H1 (cell line): ENCODE measurements around the gene ATMIN. TPM values are rescaled to one million over a fixed set of nuclear protein-coding genes. Genes with fewer than 3 reads are reported as not detected.

Experiments
- CTCF ChIA-PET: fragments of 300-600 bp; sonication (Branson Sonifier 250); formaldehyde crosslinking; loops from one replicate; lab custom pipeline; 2021; ENCODE audit not compliant: partially characterized antibody; lab: Charles Lee
- POLR2A ChIA-PET: fragments of 300-600 bp; sonication (Branson Sonifier 250); formaldehyde crosslinking; loops from one replicate; lab custom pipeline; 2021; ENCODE audit warnings: inconsistent platforms; ENCODE audit not compliant: partially characterized antibody; lab: Charles Lee
- DNase-seq, 2 experiments: peaks; one replicate each; pipeline versions ENCODE4 v3.0.0 to v3.0.0-alpha.2; 2010 to 2022; ENCODE audit warnings: low spot score in 2 of 2, low read depth in 1 of 2, mixed read lengths in 1 of 2
- FAIRE-seq: peaks from 2 replicates; lab custom pipeline; 2011; peaks lifted over from hg19 to GRCh38; lab: Jason Lieb, UNC
- H2AFZ ChIP-seq: 2 replicates; pipeline ENCODE4 v1.8.1; 2012; ENCODE audit warnings: low read length, inconsistent platforms
- H2AK5ac ChIP-seq: 2 replicates; pipeline ENCODE4 v1.6.1; 2013; ENCODE audit warnings: low read depth, low read length
- H2BK120ac ChIP-seq: replicated peaks from 2 replicates; pipeline ENCODE3; 2013; ENCODE audit warnings: low read depth, low read length, inconsistent platforms
- H2BK12ac ChIP-seq: 2 replicates; pipeline ENCODE4 v1.6.1; 2013; ENCODE audit warnings: low read depth, low read length
- H2BK15ac ChIP-seq: 2 replicates; pipeline ENCODE4 v1.6.1; 2013; ENCODE audit warnings: low read length
- H2BK20ac ChIP-seq: 2 replicates; pipeline ENCODE4 v1.6.1; 2013; ENCODE audit warnings: low read length
- H2BK5ac ChIP-seq: 2 replicates; pipeline ENCODE4 v1.6.1; 2013; ENCODE audit warnings: low read depth, low read length
- H3K14ac ChIP-seq: 2 replicates; pipeline ENCODE4 v1.6.1; 2013; ENCODE audit warnings: inconsistent platforms; ENCODE audit not compliant: insufficient read length
- H3K18ac ChIP-seq: 2 replicates; pipeline ENCODE4 v1.6.1; 2013; ENCODE audit warnings: low read length; ENCODE audit errors: extremely low read depth
- H3K23ac ChIP-seq: 2 replicates; pipeline ENCODE4 v1.6.1; 2013; ENCODE audit warnings: inconsistent platforms; ENCODE audit not compliant: insufficient read length
- H3K23me2 ChIP-seq: 2 replicates; pipeline ENCODE4 v1.6.1; 2013; ENCODE audit warnings: low read depth, low read length
- H3K27ac ChIP-seq: 2 replicates; pipeline ENCODE4 v1.6.1; 2011; ENCODE audit warnings: low read depth, low read length, inconsistent platforms
- H3K27me3 ChIP-seq, 4 experiments: replicated peaks in 1 of 4; 1 replicate in 1 of 4; 2 replicates in 3 of 4; pipeline versions ENCODE4 v1.6.1 to v1.8.1; 2011 to 2013; ENCODE audit warnings: low read length in 3 of 4, mild to moderate bottlenecking in 3 of 4, inconsistent platforms in 2 of 4, mixed read lengths in 2 of 4, moderate library complexity in 1 of 4; ENCODE audit not compliant: control insufficient read depth in 3 of 4, insufficient read depth in 3 of 4; ENCODE audit errors: extremely low read depth in 1 of 4
- H3K36me3 ChIP-seq, 4 experiments: 2 replicates each; pipeline versions ENCODE4 v1.6.1 to v1.8.1; 2011 to 2013; ENCODE audit warnings: mild to moderate bottlenecking in 4 of 4, low read length in 3 of 4, moderate library complexity in 2 of 4, control low read depth in 1 of 4, inconsistent platforms in 1 of 4; ENCODE audit not compliant: insufficient read depth in 4 of 4, control insufficient read depth in 2 of 4
- H3K4ac ChIP-seq: replicated peaks from 2 replicates; pipeline ENCODE3; 2013; ENCODE audit warnings: low read length, low read depth, mixed read lengths, inconsistent platforms; ENCODE audit not compliant: insufficient read length
- H3K4me1 ChIP-seq, 4 experiments: replicated peaks in 1 of 4; 1 replicate in 1 of 4; 2 replicates in 3 of 4; pipeline versions ENCODE4 v1.6.1 to v1.8.1; 2011 to 2013; ENCODE audit warnings: low read length in 3 of 4, inconsistent platforms in 2 of 4, mixed read lengths in 1 of 4; ENCODE audit not compliant: insufficient read depth in 4 of 4, control insufficient read depth in 3 of 4
- H3K4me2 ChIP-seq, 2 experiments: 2 replicates each; pipeline versions ENCODE4 v1.6.1 to v1.8.1; 2011 to 2013; ENCODE audit warnings: low read depth in 2 of 2, low read length in 2 of 2, control low read depth in 1 of 2, inconsistent platforms in 1 of 2, mild to moderate bottlenecking in 1 of 2; ENCODE audit not compliant: insufficient read depth in 1 of 2
- H3K4me3 ChIP-seq, 4 experiments: fragments of 200-600, 300-600 bp in 1 of 4; sonication (generic), shearing (Covaris generic), sonication (Bioruptor Twin) in 1 of 4; 2 replicates each; pipeline versions ENCODE4 v1.5.1 to v1.8.1; 2011 to 2016; ENCODE audit warnings: low read length in 4 of 4, low read depth in 3 of 4, control low read depth in 2 of 4, inconsistent platforms in 2 of 4, mild to moderate bottlenecking in 2 of 4, mixed read lengths in 1 of 4, moderate library complexity in 1 of 4; ENCODE audit not compliant: insufficient read depth in 2 of 4; ENCODE audit errors: extremely low read depth in 1 of 4
- H3K56ac ChIP-seq: replicated peaks from 2 replicates; pipeline ENCODE3; 2013; ENCODE audit warnings: low read depth, mild to moderate bottlenecking, mixed read lengths, low read length, inconsistent platforms; ENCODE audit not compliant: insufficient read length
- H3K79me1 ChIP-seq: 2 replicates; pipeline ENCODE4 v1.6.1; 2013; ENCODE audit warnings: low read depth, low read length, control low read depth
- H3K79me2 ChIP-seq, 2 experiments: 2 replicates each; pipeline versions ENCODE4 v1.6.1 to v1.8.1; 2012 to 2013; ENCODE audit warnings: low read length in 2 of 2, mild to moderate bottlenecking in 2 of 2, inconsistent platforms in 1 of 2; ENCODE audit not compliant: insufficient read depth in 2 of 2, control insufficient read depth in 1 of 2
- H3K9ac ChIP-seq, 4 experiments: replicated peaks in 1 of 4; 1 replicate in 1 of 4; 2 replicates in 3 of 4; pipeline versions ENCODE4 v1.6.1 to v1.8.1; 2011 to 2013; ENCODE audit warnings: low read depth in 3 of 4, low read length in 3 of 4, control low read depth in 2 of 4, mild to moderate bottlenecking in 2 of 4, moderate library complexity in 2 of 4, inconsistent platforms in 1 of 4; ENCODE audit errors: extremely low read depth in 1 of 4
- H3K9me3 ChIP-seq, 2 experiments: 2 replicates each; pipeline versions ENCODE4 v1.6.1 to v1.8.1; 2012 to 2013; ENCODE audit warnings: mild to moderate bottlenecking in 2 of 2, moderate library complexity in 2 of 2, control low read depth in 1 of 2, inconsistent platforms in 1 of 2, low read depth in 1 of 2, low read length in 1 of 2, mixed read lengths in 1 of 2; ENCODE audit not compliant: insufficient read depth in 2 of 2
- H4K20me1 ChIP-seq, 2 experiments: replicated peaks in 1 of 2; 2 replicates each; pipeline versions ENCODE3 to v1.8.1; 2011 to 2013; ENCODE audit warnings: inconsistent platforms in 2 of 2, low read length in 2 of 2, mild to moderate bottlenecking in 1 of 2; ENCODE audit not compliant: insufficient read depth in 2 of 2, control insufficient read depth in 1 of 2
- H4K5ac ChIP-seq: 2 replicates; pipeline ENCODE4 v1.6.1; 2013; ENCODE audit warnings: low read length, low read depth, mixed read lengths, inconsistent platforms; ENCODE audit not compliant: insufficient read length
- H4K8ac ChIP-seq: 2 replicates; pipeline ENCODE4 v1.8.0; 2013; ENCODE audit warnings: mild to moderate bottlenecking, moderate library complexity, low read length, inconsistent platforms; ENCODE audit not compliant: insufficient read depth; ENCODE audit errors: extremely low read depth
- H4K91ac ChIP-seq: replicated peaks from 2 replicates; pipeline ENCODE3; 2013; ENCODE audit warnings: low read length, mixed read lengths, inconsistent platforms; ENCODE audit not compliant: insufficient read length
- BRCA1 ChIP-seq: IDR thresholded peaks from 2 replicates; pipeline ENCODE4 v1.6.1; 2012; ENCODE audit warnings: low read depth, low read length, improper control_type of control experiment
- CHD2 ChIP-seq: IDR thresholded peaks from 2 replicates; pipeline ENCODE4 v1.6.1; 2012; ENCODE audit warnings: low read length, improper control_type of control experiment
- CREB1 ChIP-seq: IDR thresholded peaks from 2 replicates; pipeline ENCODE4 v1.6.1; 2012; ENCODE audit warnings: inconsistent platforms
- GABPA ChIP-seq: IDR thresholded peaks from 2 replicates; pipeline ENCODE4 v1.6.1; 2011; ENCODE audit warnings: mild to moderate bottlenecking, low read length, moderate library complexity, borderline replicate concordance; ENCODE audit not compliant: insufficient read depth
- HDAC2 ChIP-seq, 2 experiments: fragments of 300-600 bp in 1 of 2; sonication (generic) in 1 of 2; IDR thresholded peaks; 2 replicates each; pipeline ENCODE4 v1.6.1; 2011 to 2012; ENCODE audit warnings: low read depth in 2 of 2, low read length in 2 of 2, mild to moderate bottlenecking in 2 of 2, moderate library complexity in 2 of 2, borderline replicate concordance in 1 of 2, inconsistent platforms in 1 of 2
- JUN ChIP-seq: IDR thresholded peaks from 2 replicates; pipeline ENCODE4 v1.6.1; 2011; ENCODE audit warnings: low read depth, mild to moderate bottlenecking, improper control_type of control experiment, low read length
- KDM4A ChIP-seq: IDR thresholded peaks from one replicate; pipeline ENCODE4 v1.7.1; 2012; ENCODE audit warnings: low read depth, mild to moderate bottlenecking, moderate library complexity, low read length, inconsistent platforms; ENCODE audit not compliant: severe bottlenecking
- POLR2AphosphoS5 ChIP-seq: IDR thresholded peaks from 2 replicates; pipeline ENCODE4 v1.6.1; 2011; ENCODE audit warnings: low read depth, low read length
- TAF1 ChIP-seq: IDR thresholded peaks from 2 replicates; pipeline ENCODE4 v1.6.1; 2011; ENCODE audit warnings: mild to moderate bottlenecking, low read depth, low read length
- TBP ChIP-seq: IDR thresholded peaks from 2 replicates; pipeline ENCODE4 v1.6.1; 2011; ENCODE audit warnings: low read depth, low read length, improper control_type of control experiment
- WGBS, 2 experiments: shearing (Covaris generic) in 1 of 2; methylation state at CpG; one replicate each; pipeline versions ENCODE4 v1.1.6 to v1.1.7; 2013 to 2015; ENCODE audit warnings: low lambda C conversion rate in 2 of 2, mixed read lengths in 2 of 2, inconsistent platforms in 1 of 2, low coverage in 1 of 2, missing lambda C conversion rate in 1 of 2; ENCODE audit not compliant: insufficient replicate concordance in 2 of 2, insufficient coverage in 1 of 2, insufficient read length in 1 of 2; ENCODE audit errors: extremely low coverage in 1 of 2, missing lambda C conversion rate in 1 of 2; 5-methylcytosine and 5-hydroxymethylcytosine counted together
- polyA plus RNA-seq, 7 experiments: library from polyadenylated mRNA; depleted of rRNA in 3 of 7; stranded (reverse) in 5 of 7; unstranded in 2 of 7; fragments of >200 nt in 5 of 7; fragments of 200-250 nt in 2 of 7; gene quantifications; 1 replicate in 5 of 7; 2 replicates in 1 of 7; 4 replicates in 1 of 7; pipeline versions ENCODE4 v1.2.1 to v1.2.3, GENCODE V29; 2011 to 2013; ENCODE audit warnings: missing spikeins in 2 of 7, mixed read lengths in 2 of 7
- total RNA-seq: library from RNA; stranded (reverse); fragmentation: NEBNext Ultra II Directional; extraction: Animal tissue kit (Norgen Biotek cat#: 25700); gene quantifications from 2 replicates; pipeline ENCODE4 v1.2.1, GENCODE V29; 2021

The ATMIN gene
- total and polyA plus RNA-seq, 2 of the 8 experiments (the other 6 are each of a cell fraction or from before 2014, with no cell fraction given), result 34.8 to 59.8 TPM

GRCh38 chr16:81077076-81077940, 41.7 kb downstream of the ATMIN start, which contains the start of gene C16orf46:
Gene C16orf46, minus strand, starts transcription at chr16:81077238. Its CDS starts 13,283 bp downstream, at chr16:81063955.
- no peak within 1 kb of the TSS for H2AK5ac ChIP-seq
- H2BK15ac ChIP-seq, result no peak within 1 kb of the TSS
- DNase-seq, result peak; percentile 90 to 100
- peak within 1 kb of the TSS; percentile 90 for H4K8ac ChIP-seq
- peak within 1 kb of the TSS; percentile 78 for H3K18ac ChIP-seq
- ChIA-PET POLR2A (interaction anchor here (0.9 to 4.1 kb wide), 15 partner anchors 7 to 237 kb away, joined by 3 to 35 read pairs (median 5); partner anchors contain the start of genes ATMIN, CENPN, CMC2 and GAN), CTCF (interaction anchor here (0.6 to 1.9 kb wide), 8 partner anchors 10 to 72 kb away, joined by 3 to 6 read pairs (median 3); partner anchors contain the start of gene ATMIN)
- H3K36me3 ChIP-seq, result peaks cover 0 to 4% (median 0%) of the 10 kb centered on the region in 4 experiments; a peak in 1 of 8 replicates
- H2AFZ ChIP-seq, result peak within 1 kb of the TSS; percentile 93
- peak within 1 kb of the TSS; percentile 65 for H4K91ac ChIP-seq
- H3K27me3 ChIP-seq, result no peaks in the 10 kb centered on the region
- H2BK12ac ChIP-seq, result no peak within 1 kb of the TSS
- no peaks in the 10 kb centered on the region for H3K79me1 ChIP-seq
- peak within 1 kb of the TSS; percentile 77 to 84 for H3K4me2 ChIP-seq
- no peak within 1 kb of the TSS for H3K14ac ChIP-seq
- WGBS, 2 experiments, result 14% methylated on average over 57 of the region's 59 CpGs; no CpG with 5 or more reads in 1 of the 2 experiments
- H3K9ac ChIP-seq, result peak within 1 kb of the TSS; percentile 39 to 90 (median 78)
- peaks cover 6% of the 10 kb centered on the region; the same call in 1 of the 2 replicates for H3K23me2 ChIP-seq
- peak within 1 kb of the TSS; percentile 73 for H3K56ac ChIP-seq
- H3K27ac ChIP-seq, result peak within 1 kb of the TSS; percentile 84
- H3K4me3 ChIP-seq, result peak within 1 kb of the TSS; percentile 64 to 90 (median 80)
- H4K20me1 ChIP-seq, result no peaks in the 10 kb centered on the region
- H2BK20ac ChIP-seq, result no peak within 1 kb of the TSS
- H3K79me2 ChIP-seq, result no peaks in the 10 kb centered on the region
- peaks cover 0 to 2% (median 0%) of the 10 kb centered on the region in 4 experiments; a peak in 3 of 7 replicates for H3K4me1 ChIP-seq
- no peak within 1 kb of the TSS for H2BK120ac ChIP-seq
- H4K5ac ChIP-seq, result peak within 1 kb of the TSS; percentile 76
- H3K23ac ChIP-seq, result no peak within 1 kb of the TSS
- H3K4ac ChIP-seq, result peak within 1 kb of the TSS; percentile 97
- H3K9me3 ChIP-seq, result no peaks in the 10 kb centered on the region
- H2BK5ac ChIP-seq, result peak within 1 kb of the TSS; percentile 93
- FAIRE-seq, result no peak
- TF ChIP-seq CHD2 (0 out of 2 replicates have a peak, but pooled peaks have one; percentile 14), HDAC2 (IDR thresholded peaks at IDR 0.05; ENCODE audit: borderline replicate concordance in 1 of 2, low read depth in 2 of 2, low read length in 2 of 2) (peak in 1 of 2 experiments; percentile 90; a peak in 1 of 4 replicates), TAF1 (peak; percentile 89), TBP (peak; percentile 77), BRCA1 (no peak), KDM4A (peak; percentile 87), CREB1 (peak; percentile 94), GABPA (peak; percentile 91), JUN (no peak), POLR2AphosphoS5 (peak; percentile 82)
